Astrocyte (in vitro differentiated cells and primary cell): ENCODE results near the gene VPS72. TPM values are rescaled to one million over a fixed set of nuclear protein-coding genes. Genes with fewer than 3 reads are reported as not detected.

Source experiments
- DNase-seq: peaks from one replicate; pipeline ENCODE4 v3.0.0-alpha.2; 2010; ENCODE audit warnings: low read depth
- FAIRE-seq: peaks from 2 replicates; lab custom pipeline; 2011; peaks lifted over from hg19 to GRCh38; lab: Jason Lieb, UNC
- H2AFZ ChIP-seq: 2 replicates; pipeline ENCODE4 v1.6.0; 2012; ENCODE audit warnings: low read depth, low read length, inconsistent platforms
- H3K27ac ChIP-seq: 2 replicates; pipeline ENCODE4 v1.5.1; 2011; ENCODE audit warnings: low read depth, low read length, inconsistent platforms
- H3K27me3 ChIP-seq: 2 replicates; pipeline ENCODE4 v1.6.0; 2011; ENCODE audit warnings: low read length, inconsistent platforms; ENCODE audit not compliant: insufficient read depth
- H3K36me3 ChIP-seq: 2 replicates; pipeline ENCODE4 v1.5.1; 2011; ENCODE audit warnings: low read length, inconsistent platforms; ENCODE audit not compliant: insufficient read depth
- H3K4me1 ChIP-seq: 2 replicates; pipeline ENCODE4 v1.5.1; 2011; ENCODE audit warnings: low read length, inconsistent platforms; ENCODE audit not compliant: insufficient read depth
- H3K4me2 ChIP-seq: 2 replicates; pipeline ENCODE4 v1.6.0; 2012; ENCODE audit warnings: low read length, inconsistent platforms
- H3K4me3 ChIP-seq: 2 replicates; pipeline ENCODE4 v1.5.1; 2011; ENCODE audit warnings: low read depth, mild to moderate bottlenecking, low read length, inconsistent platforms; ENCODE audit not compliant: insufficient read depth
- H3K79me2 ChIP-seq: 2 replicates; pipeline ENCODE4 v1.6.0; 2012; ENCODE audit warnings: mild to moderate bottlenecking, low read length, inconsistent platforms; ENCODE audit not compliant: insufficient read depth
- H3K9ac ChIP-seq: 2 replicates; pipeline ENCODE4 v1.6.0; 2012; ENCODE audit warnings: mild to moderate bottlenecking, low read length, inconsistent platforms
- H3K9me3 ChIP-seq: 2 replicates; pipeline ENCODE4 v1.5.1; 2012; ENCODE audit warnings: low read depth, mild to moderate bottlenecking, low read length, inconsistent platforms; ENCODE audit not compliant: insufficient read depth
- H4K20me1 ChIP-seq: 2 replicates; pipeline ENCODE4 v1.6.0; 2012; ENCODE audit warnings: low read length, inconsistent platforms; ENCODE audit not compliant: insufficient read depth
- H3K27ac Mint-ChIP-seq: one replicate; pipeline ENCODE4 v1.8.0; 2021; ENCODE audit warnings: mild to moderate bottlenecking, mixed read lengths; ENCODE audit not compliant: unreplicated experiment
- H3K27me3 Mint-ChIP-seq: one replicate; pipeline ENCODE4 v1.8.0; 2021; ENCODE audit warnings: low read depth, mixed read lengths; ENCODE audit not compliant: unreplicated experiment
- H3K36me3 Mint-ChIP-seq: one replicate; pipeline ENCODE4 v1.8.0; 2021; ENCODE audit warnings: low read depth, mixed read lengths; ENCODE audit not compliant: unreplicated experiment
- H3K4me1 Mint-ChIP-seq: one replicate; pipeline ENCODE4 v1.8.0; 2021; ENCODE audit warnings: low read depth, mixed read lengths; ENCODE audit not compliant: unreplicated experiment
- H3K4me3 Mint-ChIP-seq: one replicate; pipeline ENCODE4 v1.8.0; 2021; ENCODE audit warnings: mild to moderate bottlenecking, moderate library complexity, mixed read lengths; ENCODE audit not compliant: unreplicated experiment
- H3K9me3 Mint-ChIP-seq: one replicate; pipeline ENCODE4 v1.8.0; 2021; ENCODE audit warnings: mild to moderate bottlenecking, mixed read lengths; ENCODE audit not compliant: unreplicated experiment
- CTCF ChIP-seq: IDR thresholded peaks from 2 replicates; pipeline ENCODE4 v1.5.1; 2011; ENCODE audit warnings: low read depth, mild to moderate bottlenecking, inconsistent platforms, low read length, moderate library complexity; ENCODE audit not compliant: insufficient read depth
- EZH2 ChIP-seq: IDR thresholded peaks from 2 replicates; pipeline ENCODE4 v1.6.1; 2012; ENCODE audit warnings: mild to moderate bottlenecking, low read length, inconsistent platforms; ENCODE audit not compliant: insufficient read depth
- total RNA-seq: library from RNA; stranded (reverse); gene quantifications from 2 replicates; pipeline ENCODE4 v1.2.1, GENCODE V29; 2021

VPS72 gene
- total RNA-seq, 1 donor from 2014 or later, result 59.0 TPM

- no peak overlapping the region for H3K4me2 ChIP-seq
- FAIRE-seq, result no peak
- no peak overlapping the region for H3K4me3 Mint-ChIP-seq
- H3K9me3 ChIP-seq, result no peaks in the 10 kb centered on the region
- H3K36me3 Mint-ChIP-seq, result peaks cover 13% of the 10 kb centered on the region
- no peak overlapping the region for H3K27ac ChIP-seq
- H3K36me3 ChIP-seq, result peaks cover 12% of the 10 kb centered on the region
- peaks cover 4% of the 10 kb centered on the region for H4K20me1 ChIP-seq
- no peaks in the 10 kb centered on the region for H3K27me3 ChIP-seq
- DNase-seq, result no peak
- no peak overlapping the region for H3K9ac ChIP-seq
- no peaks in the 10 kb centered on the region for H3K4me1 ChIP-seq
- no peak overlapping the region for H3K4me3 ChIP-seq
- H3K9me3 Mint-ChIP-seq, result no peaks in the 10 kb centered on the region
- TF ChIP-seq EZH2 (no peak), CTCF (no peak)
- peaks cover 2% of the 10 kb centered on the region for H3K4me1 Mint-ChIP-seq
- H3K79me2 ChIP-seq, result no peaks in the 10 kb centered on the region
- no peak overlapping the region for H2AFZ ChIP-seq
- no peaks in the 10 kb centered on the region for H3K27me3 Mint-ChIP-seq
- H3K27ac Mint-ChIP-seq, result no peak overlapping the region
These were observed 31.2 kb downstream of the VPS72 start for GRCh38 chr1:151158751-151159251.

- FAIRE-seq (no peak), DNase-seq (no peak)
- Histone ChIP-seq H3K79me2 (no peaks in the 10 kb centered on the region), H3K9me3 (no peaks in the 10 kb centered on the region), H3K36me3 (peaks cover 12% of the 10 kb centered on the region), H2AFZ (no peak overlapping the region), H3K4me2 (no peak overlapping the region), H3K4me1 (no peaks in the 10 kb centered on the region), H3K4me3 (no peak overlapping the region), H4K20me1 (peaks cover 4% of the 10 kb centered on the region), H3K27me3 (no peaks in the 10 kb centered on the region), H3K27ac (no peak overlapping the region), H3K9ac (no peak overlapping the region)
- H3K4me3 Mint-ChIP-seq, result no peak overlapping the region
- H3K36me3 Mint-ChIP-seq, result peaks cover 13% of the 10 kb centered on the region
- no peak overlapping the region for H3K27ac Mint-ChIP-seq
- TF ChIP-seq CTCF (no peak), EZH2 (no peak)
- H3K4me1 Mint-ChIP-seq, result no peaks in the 10 kb centered on the region
- H3K27me3 Mint-ChIP-seq, result no peaks in the 10 kb centered on the region
- no peaks in the 10 kb centered on the region for H3K9me3 Mint-ChIP-seq
These were observed 31.7 kb downstream of the VPS72 start for GRCh38 chr1:151158326-151158725.

- TF ChIP-seq CTCF, result no peak
- TF ChIP-seq EZH2, result no peak
- no peaks in the 10 kb centered on the region for H3K27me3 ChIP-seq
- no peaks in the 10 kb centered on the region for H3K9me3 ChIP-seq
These were observed 32.9 kb downstream of the VPS72 start for GRCh38 chr1:151157067-151157531.

More at GRCh38 chr1:151157067-151157531, 32.9 kb downstream of the VPS72 start:
- Histone ChIP-seq H3K9ac (no peak overlapping the region), H3K79me2 (no peaks in the 10 kb centered on the region), H4K20me1 (peaks cover 4% of the 10 kb centered on the region), H3K4me3 (no peak overlapping the region), H3K4me2 (no peak overlapping the region), H2AFZ (no peak overlapping the region), H3K27ac (no peak overlapping the region), H3K36me3 (peaks cover 12% of the 10 kb centered on the region), H3K4me1 (no peaks in the 10 kb centered on the region)
- Mint-ChIP-seq H3K27me3 (no peaks in the 10 kb centered on the region), H3K27ac (no peak overlapping the region), H3K4me1 (no peaks in the 10 kb centered on the region), H3K4me3 (no peak overlapping the region), H3K9me3 (no peaks in the 10 kb centered on the region), H3K36me3 (peaks cover 13% of the 10 kb centered on the region)
- FAIRE-seq (no peak), DNase-seq (no peak)
